H1 (cell line): ENCODE measurements around the gene CDH15. TPM values are rescaled to one million over a fixed set of nuclear protein-coding genes. Genes with fewer than 3 reads are reported as not detected.

Source experiments
- CHD1 ChIP-seq: IDR thresholded peaks from 2 replicates; pipeline ENCODE4 v1.6.1; 2012; ENCODE audit warnings: low read depth, low read length, improper control_type of control experiment
- CHD7 ChIP-seq: fragments of 300-600 bp; sonication (generic); IDR thresholded peaks from 2 replicates; pipeline ENCODE4 v1.7.1; 2012; ENCODE audit warnings: low read length, moderate library complexity, mild to moderate bottlenecking, inconsistent platforms; ENCODE audit not compliant: insufficient replicate concordance
- RXRA ChIP-seq: IDR thresholded peaks from 2 replicates; pipeline ENCODE4 v1.6.1; 2011; ENCODE audit warnings: low read depth, mild to moderate bottlenecking, low read length, moderate library complexity; ENCODE audit not compliant: insufficient read depth
- TAF1 ChIP-seq: IDR thresholded peaks from 2 replicates; pipeline ENCODE4 v1.6.1; 2011; ENCODE audit warnings: mild to moderate bottlenecking, low read depth, low read length
- polyA plus RNA-seq, 7 experiments: library from polyadenylated mRNA; depleted of rRNA in 3 of 7; stranded (reverse) in 5 of 7; unstranded in 2 of 7; fragments of >200 nt in 5 of 7; fragments of 200-250 nt in 2 of 7; gene quantifications; 1 replicate in 5 of 7; 2 replicates in 1 of 7; 4 replicates in 1 of 7; pipeline versions ENCODE4 v1.2.1 to v1.2.3, GENCODE V29; 2011 to 2013; ENCODE audit warnings: missing spikeins in 2 of 7, mixed read lengths in 2 of 7
- total RNA-seq: library from RNA; stranded (reverse); fragmentation: NEBNext Ultra II Directional; extraction: Animal tissue kit (Norgen Biotek cat#: 25700); gene quantifications from 2 replicates; pipeline ENCODE4 v1.2.1, GENCODE V29; 2021

The CDH15 gene
- total and polyA plus RNA-seq, 2 of the 8 experiments (the other 6 are each of a cell fraction or from before 2014, with no cell fraction given) = 0.50 to 0.82 TPM

GRCh38 chr16:89164847-89165680 is 6.5 kb upstream of the CDH15 start (continued):
- no peak for TF ChIP-seq CHD7
- no peak for TF ChIP-seq TAF1
- TF ChIP-seq CHD1 = no peak
- TF ChIP-seq RXRA = no peak
